IMR-90 (cell line): Measurements from ENCODE around the gene DOCK2.

ENCODE experiments used
- CEBPB ChIP-seq: IDR thresholded peaks from 2 replicates; pipeline ENCODE4 v1.6.1; 2012; ENCODE audit warnings: low read depth, low read length, improper control_type of control experiment
- CHD1 ChIP-seq: IDR thresholded peaks from 2 replicates; pipeline ENCODE4 v1.6.1; 2012; ENCODE audit warnings: low read depth, low read length, improper control_type of control experiment
- FOS ChIP-seq: fragments of 150-350 bp; IDR thresholded peaks from 2 replicates; pipeline ENCODE4 v1.6.1; 2016; ENCODE audit warnings: low read depth, low read length
- MAZ ChIP-seq: IDR thresholded peaks from 2 replicates; pipeline ENCODE4 v1.6.1; 2012; ENCODE audit warnings: low read depth, mild to moderate bottlenecking, low read length, improper control_type of control experiment, moderate library complexity, borderline replicate concordance
- NFE2L2 ChIP-seq: fragments of 150-350 bp; IDR thresholded peaks from 2 replicates; pipeline ENCODE4 v1.6.1; 2016; ENCODE audit warnings: low read depth, mild to moderate bottlenecking, low read length
- POLR2A ChIP-seq: IDR thresholded peaks from 2 replicates; pipeline ENCODE4 v1.6.1; 2012; ENCODE audit warnings: mild to moderate bottlenecking, low read depth, low read length
- RAD21 ChIP-seq: IDR thresholded peaks from 2 replicates; pipeline ENCODE4 v1.6.1; 2012; ENCODE audit warnings: low read length, improper control_type of control experiment
- SMC3 ChIP-seq: fragments of 150-350 bp; IDR thresholded peaks from 2 replicates; pipeline ENCODE4 v1.6.1; 2016; ENCODE audit warnings: low read depth, mild to moderate bottlenecking, antibody characterized with exemption, low read length, moderate library complexity
- TF ChIP-seq, protein P1 (sequence below): conservative IDR thresholded peaks from 2 replicates; pipeline ENCODE4 v1.5.1; 2012; ENCODE audit warnings: mild to moderate bottlenecking, low read depth, low read length, improper control_type of control experiment
- TF ChIP-seq, protein P2 (sequence below): fragments of 150-350 bp; IDR thresholded peaks from 2 replicates; pipeline ENCODE4 v1.6.1; 2017; ENCODE audit warnings: mild to moderate bottlenecking, antibody characterized with exemption, low read length, low read depth

DNA sequence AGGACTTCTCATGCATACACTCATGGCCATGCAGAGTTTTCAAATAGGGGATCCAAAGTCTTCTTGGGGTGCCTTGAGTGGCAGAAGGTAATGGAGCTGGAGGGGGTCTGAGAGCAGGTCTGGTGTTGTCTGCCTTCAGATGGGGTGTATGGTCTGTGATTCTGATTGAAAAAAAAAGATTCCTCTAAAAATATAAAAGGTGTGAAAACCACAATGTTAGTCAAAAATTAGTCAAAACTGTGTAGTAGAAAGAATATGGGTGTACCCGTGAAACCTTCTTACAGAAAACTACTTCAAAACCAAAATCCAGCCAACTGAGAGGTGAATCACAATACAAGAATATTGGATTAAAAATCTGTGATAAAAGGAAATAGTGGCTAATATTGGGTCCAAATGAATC is 20.1 kb downstream of the DOCK2 start:
- TF ChIP-seq, protein P1, sequence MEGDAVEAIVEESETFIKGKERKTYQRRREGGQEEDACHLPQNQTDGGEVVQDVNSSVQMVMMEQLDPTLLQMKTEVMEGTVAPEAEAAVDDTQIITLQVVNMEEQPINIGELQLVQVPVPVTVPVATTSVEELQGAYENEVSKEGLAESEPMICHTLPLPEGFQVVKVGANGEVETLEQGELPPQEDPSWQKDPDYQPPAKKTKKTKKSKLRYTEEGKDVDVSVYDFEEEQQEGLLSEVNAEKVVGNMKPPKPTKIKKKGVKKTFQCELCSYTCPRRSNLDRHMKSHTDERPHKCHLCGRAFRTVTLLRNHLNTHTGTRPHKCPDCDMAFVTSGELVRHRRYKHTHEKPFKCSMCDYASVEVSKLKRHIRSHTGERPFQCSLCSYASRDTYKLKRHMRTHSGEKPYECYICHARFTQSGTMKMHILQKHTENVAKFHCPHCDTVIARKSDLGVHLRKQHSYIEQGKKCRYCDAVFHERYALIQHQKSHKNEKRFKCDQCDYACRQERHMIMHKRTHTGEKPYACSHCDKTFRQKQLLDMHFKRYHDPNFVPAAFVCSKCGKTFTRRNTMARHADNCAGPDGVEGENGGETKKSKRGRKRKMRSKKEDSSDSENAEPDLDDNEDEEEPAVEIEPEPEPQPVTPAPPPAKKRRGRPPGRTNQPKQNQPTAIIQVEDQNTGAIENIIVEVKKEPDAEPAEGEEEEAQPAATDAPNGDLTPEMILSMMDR = no peak
- TF ChIP-seq MAZ (no peak), SMC3 (no peak), POLR2A (no peak), CEBPB (no peak), CHD1 (no peak), NFE2L2 (no peak), RAD21 (no peak), FOS (no peak)
- TF ChIP-seq, protein P2, sequence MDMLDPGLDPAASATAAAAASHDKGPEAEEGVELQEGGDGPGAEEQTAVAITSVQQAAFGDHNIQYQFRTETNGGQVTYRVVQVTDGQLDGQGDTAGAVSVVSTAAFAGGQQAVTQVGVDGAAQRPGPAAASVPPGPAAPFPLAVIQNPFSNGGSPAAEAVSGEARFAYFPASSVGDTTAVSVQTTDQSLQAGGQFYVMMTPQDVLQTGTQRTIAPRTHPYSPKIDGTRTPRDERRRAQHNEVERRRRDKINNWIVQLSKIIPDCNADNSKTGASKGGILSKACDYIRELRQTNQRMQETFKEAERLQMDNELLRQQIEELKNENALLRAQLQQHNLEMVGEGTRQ = no peak
